ENCODE measurements around the gene MSX1.
"Not testable (repeated sequence)": the region's sequence is repeated elsewhere in the genome, so short reads cannot be mapped to it uniquely, and the experiment has no call there.

MSX1 gene

GRCh38 chr4:4859325-4859798 is at the start of gene MSX1:
Gene MSX1 (plus strand): TSS chr4:4859665. CDS start chr4:4859900, 235 bp downstream.
- DNase-seq (ENCODE audit: low read depth), result peak; percentile 35

GRCh38 chr4:4810092-4810774 is 49.2 kb upstream of the MSX1 start:
- DNase-seq (ENCODE audit: low read depth), result no peak

GRCh38 chr4:4810778-4811177 is 48.7 kb upstream of the MSX1 start:
- no peak for DNase-seq (ENCODE audit: low read depth)

- DNase-seq (ENCODE audit: low read depth), result no peak
These were observed 47.2 kb upstream of the MSX1 start for GRCh38 chr4:4812145-4812794.

GRCh38 chr4:4818415-4819212 is 40.9 kb upstream of the MSX1 start:
- no peak for DNase-seq (ENCODE audit: low read depth)

- DNase-seq (ENCODE audit: low read depth), result no peak
These were observed 40.3 kb upstream of the MSX1 start for GRCh38 chr4:4819213-4819606.

GRCh38 chr4:4820261-4820660 is 39.2 kb upstream of the MSX1 start:
- DNase-seq (ENCODE audit: low read depth), result no peak

GRCh38 chr4:4820739-4821138 is 38.7 kb upstream of the MSX1 start:
- no peak for DNase-seq (ENCODE audit: low read depth)

- no peak for DNase-seq (ENCODE audit: low read depth)
These were observed 37.9 kb upstream of the MSX1 start for GRCh38 chr4:4821577-4821976.

- DNase-seq (ENCODE audit: low read depth), result not testable (repeated sequence)
These were observed 37.2 kb upstream of the MSX1 start for GRCh38 chr4:4822286-4822685.

- no peak for DNase-seq (ENCODE audit: low read depth)
These were observed 35.8 kb upstream of the MSX1 start for GRCh38 chr4:4823621-4824162.

- no peak for DNase-seq (ENCODE audit: low read depth)
These were observed 35.2 kb upstream of the MSX1 start for GRCh38 chr4:4824232-4824631.

GRCh38 chr4:4825431-4825830 is 34.0 kb upstream of the MSX1 start:
- DNase-seq (ENCODE audit: low read depth), result no peak

- DNase-seq (ENCODE audit: low read depth), result no peak
These were observed 29.6 kb upstream of the MSX1 start for GRCh38 chr4:4829837-4830236.

GRCh38 chr4:4831266-4831665 is 28.2 kb upstream of the MSX1 start:
- DNase-seq (ENCODE audit: low read depth), result no peak

- DNase-seq (ENCODE audit: low read depth), result no peak
These were observed 27.6 kb upstream of the MSX1 start for GRCh38 chr4:4831825-4832224.

- DNase-seq (ENCODE audit: low read depth), result no peak
These were observed 23.4 kb upstream of the MSX1 start for GRCh38 chr4:4836044-4836443.

GRCh38 chr4:4837316-4837715 is 22.1 kb upstream of the MSX1 start:
- DNase-seq (ENCODE audit: low read depth), result no peak

GRCh38 chr4:4838051-4838935 is 21.2 kb upstream of the MSX1 start:
- no peak for DNase-seq (ENCODE audit: low read depth)

- DNase-seq (ENCODE audit: low read depth), result no peak
These were observed 20.3 kb upstream of the MSX1 start for GRCh38 chr4:4838936-4839810.

GRCh38 chr4:4840351-4840750 is 19.1 kb upstream of the MSX1 start:
- no peak for DNase-seq (ENCODE audit: low read depth)

Data from GM04503 (cell line).